Fibroblast of lung (primary cell): ENCODE results near the gene BEX5.

Experiments
- CTCF ChIP-seq, 2 donors: IDR thresholded peaks in 1 of 2; conservative IDR thresholded peaks in 1 of 2; 1 replicate in 1 of 2; 2 replicates in 1 of 2; pipeline ENCODE4 v1.5.1; 2011 to 2012; ENCODE audit warnings: low read length in 2 of 2, control low read depth in 1 of 2, inconsistent platforms in 1 of 2, low read depth in 1 of 2, mild to moderate bottlenecking in 1 of 2
- EZH2 ChIP-seq: IDR thresholded peaks from 2 replicates; pipeline ENCODE4 v1.5.1; 2012; ENCODE audit warnings: low read length, control low read depth, mild to moderate bottlenecking; ENCODE audit errors: missing control alignments

- no peak for TF ChIP-seq EZH2
- TF ChIP-seq CTCF (conservative IDR thresholded peaks at IDR 0.05 in 1 of 2, IDR thresholded peaks at IDR 0.05 in 1 of 2; ENCODE audit: low read depth in 1 of 2, low read length in 2 of 2): no peak
These were observed 40.0 kb downstream of the BEX5 start for GRCh38 chrX:102115748-102116147.
